Vagina (tissue), 2 donors: ENCODE measurements around the gene SETD1B.

ENCODE experiments used
- CTCF ChIP-seq, 3 experiments: fragments of 450-650 bp in 2 of 3; fragments of 200-600 bp in 1 of 3; sonication (generic) in 1 of 3; IDR thresholded peaks; one replicate each; pipeline ENCODE4 v1.5.1; 2017 to 2019; ENCODE audit warnings: antibody characterized with exemption in 3 of 3, mild to moderate bottlenecking in 2 of 3, moderate library complexity in 2 of 3
- POLR2A ChIP-seq, 2 donors: fragments of 450-650 bp; IDR thresholded peaks; one replicate each; pipeline ENCODE4 v1.6.1; 2017; ENCODE audit warnings: antibody characterized with exemption in 2 of 2, mild to moderate bottlenecking in 2 of 2, moderate library complexity in 2 of 2
- POLR2AphosphoS5 ChIP-seq, 2 donors: sonication (generic); formaldehyde crosslinking; IDR thresholded peaks; one replicate each; pipeline ENCODE4 v1.9.0; 2017; ENCODE audit warnings: antibody characterized with exemption in 2 of 2, mild to moderate bottlenecking in 2 of 2, low read depth in 1 of 2; ENCODE audit not compliant: insufficient read depth in 1 of 2

- no peak for TF ChIP-seq POLR2AphosphoS5 (IDR thresholded peaks at IDR 0.05; ENCODE audit: insufficient read depth in 1 of 2, low read depth in 1 of 2)
- no peak for TF ChIP-seq CTCF (IDR thresholded peaks at IDR 0.05)
- no peak for TF ChIP-seq POLR2A (IDR thresholded peaks at IDR 0.05)
Observed at GRCh38 chr12:121814429-121815119, 10.8 kb downstream of the SETD1B start.
